Activated CD8-positive, alpha-beta T cell treated with anti-CD3 and anti-CD28 coated beads, Interleukin-2, amount 10 ng/mL, durations not matched to agents 7 days and 5 days (primary cell): ENCODE measurements around the gene SEMA3E. TPM values are rescaled to one million over a fixed set of nuclear protein-coding genes. Genes with fewer than 3 reads are reported as not detected.

Experiments used
- ATAC-seq: fragments of 150-1000 bp; cut with Tn5 transposase; one replicate; pipeline ENCODE4 v1.10.0; 2021; ENCODE audit warnings: moderate library complexity
- CTCF ChIA-PET: fragments of 350-600 bp; sonication (Branson Sonifier 250); formaldehyde crosslinking; loops from one replicate; lab custom pipeline; 2021; ENCODE audit warnings: antibody characterized with exemption; lab: Charles Lee
- POLR2A ChIA-PET: fragments of 350-600 bp; sonication (Branson Sonifier 250); formaldehyde crosslinking; loops from one replicate; lab custom pipeline; 2021; ENCODE audit warnings: antibody characterized with exemption; lab: Charles Lee
- DNase-seq: peaks from one replicate; pipeline ENCODE4 v3.0.0-alpha.2; 2020
- H3K27ac Mint-ChIP-seq: one replicate; pipeline ENCODE4 v1.8.0; 2021; ENCODE audit warnings: mild to moderate bottlenecking, mixed read lengths
- H3K27me3 Mint-ChIP-seq: one replicate; pipeline ENCODE4 v1.8.0; 2021; ENCODE audit warnings: low read depth, mixed read lengths
- H3K36me3 Mint-ChIP-seq: one replicate; pipeline ENCODE4 v1.8.0; 2021; ENCODE audit warnings: low read depth, mixed read lengths
- H3K4me1 Mint-ChIP-seq: one replicate; pipeline ENCODE4 v1.8.0; 2021; ENCODE audit warnings: low read depth, mixed read lengths
- H3K4me3 Mint-ChIP-seq: one replicate; pipeline ENCODE4 v1.8.0; 2021; ENCODE audit warnings: mild to moderate bottlenecking, mixed read lengths
- H3K9me3 Mint-ChIP-seq: one replicate; pipeline ENCODE4 v1.8.0; 2022; ENCODE audit warnings: mixed read lengths; ENCODE audit not compliant: insufficient read depth
- total RNA-seq, 2 experiments: library from RNA; stranded (reverse); gene quantifications; one replicate each; pipeline ENCODE4 v1.2.3, GENCODE V29; 2021

The SEMA3E gene
- total RNA-seq, 2 experiments from 2014 or later = not detected

GRCh38 chr7:83541187-83541960, 107.6 kb downstream of the SEMA3E start:
- H3K4me3 Mint-ChIP-seq = no peak overlapping the region
- ATAC-seq (no peak), DNase-seq (no peak)
- no peaks in the 10 kb centered on the region for H3K27me3 Mint-ChIP-seq
- no peaks in the 10 kb centered on the region for H3K36me3 Mint-ChIP-seq
- no peak overlapping the region for H3K27ac Mint-ChIP-seq
- no peaks in the 10 kb centered on the region for H3K9me3 Mint-ChIP-seq
- no peaks in the 10 kb centered on the region for H3K4me1 Mint-ChIP-seq
- POLR2A ChIA-PET = no interaction called here
- CTCF ChIA-PET = no interaction called here

GRCh38 chr7:83534488-83534887, 114.5 kb downstream of the SEMA3E start:
- CTCF ChIA-PET = no interaction called here
- H3K36me3 Mint-ChIP-seq = no peaks in the 10 kb centered on the region

GRCh38 chr7:83532219-83532618, 116.7 kb downstream of the SEMA3E start:
- Mint-ChIP-seq H3K27me3 (no peaks in the 10 kb centered on the region), H3K9me3 (no peaks in the 10 kb centered on the region), H3K36me3 (no peaks in the 10 kb centered on the region), H3K4me3 (no peak overlapping the region), H3K4me1 (no peaks in the 10 kb centered on the region), H3K27ac (no peak overlapping the region)
- ChIA-PET CTCF (no interaction called here), POLR2A (no interaction called here)
- ATAC-seq (no peak), DNase-seq (no peak)

More at GRCh38 chr7:83534488-83534887, 114.5 kb downstream of the SEMA3E start:
- DNase-seq (no peak), ATAC-seq (no peak)
- no peaks in the 10 kb centered on the region for H3K27me3 Mint-ChIP-seq
- no peak overlapping the region for H3K4me3 Mint-ChIP-seq
- no peaks in the 10 kb centered on the region for H3K4me1 Mint-ChIP-seq
- POLR2A ChIA-PET = no interaction called here
- H3K9me3 Mint-ChIP-seq = no peaks in the 10 kb centered on the region
- H3K27ac Mint-ChIP-seq = no peak overlapping the region

- no peak overlapping the region for H3K4me3 Mint-ChIP-seq
- POLR2A ChIA-PET = no interaction called here
Observed at GRCh38 chr7:83531766-83532165, 117.2 kb downstream of the SEMA3E start.

GRCh38 chr7:83528925-83529423, 120.0 kb downstream of the SEMA3E start:
- no peak for ATAC-seq
- no peaks in the 10 kb centered on the region for H3K36me3 Mint-ChIP-seq
- no peaks in the 10 kb centered on the region for H3K4me1 Mint-ChIP-seq
- no peak for DNase-seq
- H3K27me3 Mint-ChIP-seq = no peaks in the 10 kb centered on the region
- H3K4me3 Mint-ChIP-seq = no peak overlapping the region
- no peak overlapping the region for H3K27ac Mint-ChIP-seq
- POLR2A ChIA-PET = no interaction called here
- CTCF ChIA-PET = no interaction called here
- H3K9me3 Mint-ChIP-seq = no peaks in the 10 kb centered on the region

More at GRCh38 chr7:83531766-83532165, 117.2 kb downstream of the SEMA3E start:
- Mint-ChIP-seq H3K27ac (no peak overlapping the region), H3K36me3 (no peaks in the 10 kb centered on the region), H3K4me1 (no peaks in the 10 kb centered on the region), H3K27me3 (no peaks in the 10 kb centered on the region), H3K9me3 (no peaks in the 10 kb centered on the region)
- CTCF ChIA-PET = no interaction called here
- no peak for DNase-seq
- no peak for ATAC-seq

GRCh38 chr7:83524277-83525075, 124.5 kb downstream of the SEMA3E start:
- DNase-seq = no peak
- POLR2A ChIA-PET = no interaction called here
- peaks cover 4% of the 10 kb centered on the region for H3K9me3 Mint-ChIP-seq
- H3K4me3 Mint-ChIP-seq = no peak overlapping the region
- H3K27ac Mint-ChIP-seq = no peak overlapping the region
- ATAC-seq = no peak
- no peaks in the 10 kb centered on the region for H3K27me3 Mint-ChIP-seq
- no peaks in the 10 kb centered on the region for H3K36me3 Mint-ChIP-seq
- CTCF ChIA-PET = no interaction called here
- no peaks in the 10 kb centered on the region for H3K4me1 Mint-ChIP-seq

GRCh38 chr7:83520726-83521125, 128.2 kb downstream of the SEMA3E start:
- H3K27ac Mint-ChIP-seq = no peak overlapping the region
- peaks cover 4% of the 10 kb centered on the region for H3K9me3 Mint-ChIP-seq
- H3K4me1 Mint-ChIP-seq = no peaks in the 10 kb centered on the region
- no peaks in the 10 kb centered on the region for H3K27me3 Mint-ChIP-seq
- H3K4me3 Mint-ChIP-seq = no peak overlapping the region
- DNase-seq = no peak
- H3K36me3 Mint-ChIP-seq = no peaks in the 10 kb centered on the region
- ChIA-PET CTCF (no interaction called here), POLR2A (no interaction called here)
- ATAC-seq = no peak

- DNase-seq (no peak), ATAC-seq (no peak)
- H3K4me3 Mint-ChIP-seq = no peak overlapping the region
- no peaks in the 10 kb centered on the region for H3K27me3 Mint-ChIP-seq
- no peak overlapping the region for H3K27ac Mint-ChIP-seq
- no peaks in the 10 kb centered on the region for H3K36me3 Mint-ChIP-seq
- no peaks in the 10 kb centered on the region for H3K4me1 Mint-ChIP-seq
- H3K9me3 Mint-ChIP-seq = peaks cover 4% of the 10 kb centered on the region
- ChIA-PET POLR2A (no interaction called here), CTCF (no interaction called here)
Observed at GRCh38 chr7:83519240-83519639, 129.7 kb downstream of the SEMA3E start.

GRCh38 chr7:83517035-83517700, 131.8 kb downstream of the SEMA3E start:
- no peak overlapping the region for H3K27ac Mint-ChIP-seq
- ATAC-seq (no peak), DNase-seq (no peak)
- no peaks in the 10 kb centered on the region for H3K4me1 Mint-ChIP-seq
- POLR2A ChIA-PET = no interaction called here
- CTCF ChIA-PET = no interaction called here
- H3K9me3 Mint-ChIP-seq = peaks cover 4% of the 10 kb centered on the region
- H3K4me3 Mint-ChIP-seq = no peak overlapping the region
- no peaks in the 10 kb centered on the region for H3K36me3 Mint-ChIP-seq
- no peaks in the 10 kb centered on the region for H3K27me3 Mint-ChIP-seq

GRCh38 chr7:83514977-83515376, 134.0 kb downstream of the SEMA3E start:
- DNase-seq = no peak
- Mint-ChIP-seq H3K36me3 (no peaks in the 10 kb centered on the region), H3K4me3 (no peak overlapping the region), H3K27me3 (no peaks in the 10 kb centered on the region), H3K4me1 (no peaks in the 10 kb centered on the region), H3K9me3 (no peaks in the 10 kb centered on the region), H3K27ac (no peak overlapping the region)
- ChIA-PET POLR2A (no interaction called here), CTCF (no interaction called here)
- ATAC-seq = no peak

GRCh38 chr7:83509255-83510021, 139.5 kb downstream of the SEMA3E start:
- POLR2A ChIA-PET = no interaction called here
- Mint-ChIP-seq H3K4me3 (no peak overlapping the region), H3K36me3 (no peaks in the 10 kb centered on the region), H3K27ac (no peak overlapping the region), H3K4me1 (no peaks in the 10 kb centered on the region), H3K9me3 (peaks cover 3% of the 10 kb centered on the region), H3K27me3 (no peaks in the 10 kb centered on the region)
- DNase-seq = no peak
- CTCF ChIA-PET = no interaction called here
- ATAC-seq = no peak
